Panc1 (cell line): Measurements from ENCODE around the gene PRC1. TPM values are rescaled to one million over a fixed set of nuclear protein-coding genes. Genes with fewer than 3 reads are reported as not detected.

Source experiments
- ATAC-seq: fragments of 200-7000 bp; cut with Tn5 transposase; 2 replicates; pipeline ENCODE4 v1.9.1; 2020; ENCODE audit warnings: mild to moderate bottlenecking, moderate library complexity
- BruUV-seq: library from RNA; stranded (reverse); fragments of 400-500 nt; replicated peaks from 2 replicates; lab custom pipeline; 2021; lab: Mats Ljungman, UMichigan
- CTCF ChIA-PET: fragments of 300-600 bp; sonication (Branson Sonifier 250); formaldehyde crosslinking; loops from one replicate; lab custom pipeline; 2022; ENCODE audit warnings: antibody characterized with exemption; lab: Charles Lee
- POLR2A ChIA-PET: fragments of 300-600 bp; sonication (Branson Sonifier 250); formaldehyde crosslinking; loops from one replicate; lab custom pipeline; 2022; ENCODE audit warnings: antibody characterized with exemption; lab: Charles Lee
- DNase-seq: peaks from one replicate; pipeline ENCODE4 v3.0.0-alpha.2; 2010; ENCODE audit warnings: low read depth, low spot score
- H3K27ac ChIP-seq: 2 replicates; pipeline ENCODE4 v1.5.1; 2011; ENCODE audit warnings: mild to moderate bottlenecking, low read length, inconsistent platforms
- H3K27me3 ChIP-seq: fragments of 200-500 bp; sonication (Bioruptor generic); 2 replicates; pipeline ENCODE4 v1.6.0; 2014; ENCODE audit warnings: low read length, inconsistent platforms; ENCODE audit not compliant: control insufficient read depth, insufficient read depth
- H3K36me3 ChIP-seq: fragments of 200-500 bp; sonication (Bioruptor generic); 2 replicates; pipeline ENCODE4 v1.5.1; 2014; ENCODE audit warnings: inconsistent platforms, mild to moderate bottlenecking, low read length, moderate library complexity; ENCODE audit not compliant: control insufficient read depth, insufficient read depth
- H3K4me1 ChIP-seq: 2 replicates; pipeline ENCODE4 v1.5.1; 2011; ENCODE audit warnings: inconsistent platforms, mild to moderate bottlenecking, low read length, moderate library complexity; ENCODE audit not compliant: control insufficient read depth, insufficient read depth
- H3K4me3 ChIP-seq, 2 experiments: 2 replicates each; pipeline ENCODE4 v1.5.1; 2011 to 2012; ENCODE audit warnings: low read depth in 2 of 2, low read length in 2 of 2, mild to moderate bottlenecking in 2 of 2, inconsistent platforms in 1 of 2, moderate library complexity in 1 of 2
- H3K9me3 ChIP-seq: fragments of 200-500 bp; sonication (Bioruptor generic); 2 replicates; pipeline ENCODE4 v1.5.1; 2014; ENCODE audit warnings: low read depth, mild to moderate bottlenecking, inconsistent platforms, low read length, moderate library complexity; ENCODE audit not compliant: control insufficient read depth, insufficient read depth
- POLR2AphosphoS5 ChIP-seq: IDR thresholded peaks from 2 replicates; pipeline ENCODE4 v1.6.1; 2012; ENCODE audit warnings: mild to moderate bottlenecking, low read depth, low read length, moderate library complexity
- SIN3A ChIP-seq: IDR thresholded peaks from 2 replicates; pipeline ENCODE4 v1.6.1; 2012; ENCODE audit warnings: low read depth, mild to moderate bottlenecking, low read length, moderate library complexity, borderline replicate concordance; ENCODE audit not compliant: insufficient read depth
- TCF7L2 ChIP-seq: IDR thresholded peaks from 2 replicates; pipeline ENCODE4 v1.6.1; 2011; ENCODE audit warnings: mild to moderate bottlenecking, low read depth, low read length, inconsistent platforms
- in situ Hi-C: cut with HindIII; loops from 2 replicates; pipeline ENCODE4 v1.10.0; 2016; ENCODE audit warnings: low sequenced_read_pairs, low pct_unique_long_range_greater_than_20kb
- intact Hi-C: fragments of 100-400 bp; cut with micrococcal nuclease; formaldehyde crosslinking; loops from one replicate; pipeline ENCODE4 v1.10.0; 2022; ENCODE audit not compliant: unreplicated experiment
- total RNA-seq: library from RNA; stranded (reverse); gene quantifications from one replicate; pipeline ENCODE4 v1.2.1, GENCODE V29; 2021; ENCODE audit not compliant: unreplicated experiment
- TF ChIP-seq, protein P1 (sequence below), 2 experiments: IDR thresholded peaks; 2 replicates each; pipeline ENCODE4 v1.6.1; 2011 to 2012; ENCODE audit warnings: low read depth in 2 of 2, control low read depth in 1 of 2, low read length in 1 of 2, mild to moderate bottlenecking in 1 of 2, moderate library complexity in 1 of 2; ENCODE audit not compliant: insufficient read depth in 1 of 2
- TF ChIP-seq, protein P2 (sequence below): fragments of 450-650 bp; IDR thresholded peaks from 2 replicates; pipeline ENCODE4 v1.5.1; 2017; ENCODE audit warnings: mild to moderate bottlenecking

PRC1 gene
- total RNA-seq, 1 experiment from 2014 or later: 228 TPM

DNA sequence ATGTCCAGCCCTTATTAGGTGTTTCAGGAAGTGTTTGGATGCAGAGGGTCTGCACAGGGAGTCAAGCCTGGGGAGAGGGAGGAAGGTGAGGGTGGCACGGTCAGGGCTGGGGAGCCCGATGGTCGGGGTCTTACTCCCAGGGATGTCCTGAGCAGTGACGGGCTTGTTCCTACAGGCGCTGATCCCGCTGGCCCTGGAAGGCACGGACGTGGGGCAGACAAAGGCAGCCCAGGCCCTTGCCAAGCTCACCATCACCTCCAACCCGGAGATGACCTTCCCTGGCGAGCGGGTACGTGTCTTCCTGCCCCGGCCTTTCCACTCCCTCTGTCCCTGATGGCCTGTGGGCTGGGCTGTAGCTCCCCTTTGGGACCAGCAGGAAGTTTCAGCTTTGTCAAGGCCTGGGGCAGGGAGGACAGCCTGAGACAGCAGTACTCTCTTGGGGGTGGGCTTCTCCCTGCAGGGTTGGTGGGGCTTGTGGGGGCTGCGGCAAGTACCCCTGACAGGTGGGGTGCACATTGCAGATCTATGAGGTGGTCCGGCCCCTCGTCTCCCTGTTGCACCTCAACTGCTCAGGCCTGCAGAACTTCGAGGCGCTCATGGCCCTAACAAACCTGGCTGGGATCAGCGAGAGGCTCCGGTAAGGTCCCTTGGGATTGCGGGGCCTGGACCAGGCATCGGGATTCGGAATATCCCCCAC, 44.2 kb downstream of the PRC1 start:
- ChIA-PET CTCF (no interaction called here), POLR2A (no interaction called here)
- H3K36me3 ChIP-seq: peaks cover 4% of the 10 kb centered on the region; the same call in 1 of the 2 replicates
- no peaks in the 10 kb centered on the region for H3K27me3 ChIP-seq
- intact Hi-C loops (no loop called here), in situ Hi-C loops (no loop called here)
- TF ChIP-seq, protein P1, sequence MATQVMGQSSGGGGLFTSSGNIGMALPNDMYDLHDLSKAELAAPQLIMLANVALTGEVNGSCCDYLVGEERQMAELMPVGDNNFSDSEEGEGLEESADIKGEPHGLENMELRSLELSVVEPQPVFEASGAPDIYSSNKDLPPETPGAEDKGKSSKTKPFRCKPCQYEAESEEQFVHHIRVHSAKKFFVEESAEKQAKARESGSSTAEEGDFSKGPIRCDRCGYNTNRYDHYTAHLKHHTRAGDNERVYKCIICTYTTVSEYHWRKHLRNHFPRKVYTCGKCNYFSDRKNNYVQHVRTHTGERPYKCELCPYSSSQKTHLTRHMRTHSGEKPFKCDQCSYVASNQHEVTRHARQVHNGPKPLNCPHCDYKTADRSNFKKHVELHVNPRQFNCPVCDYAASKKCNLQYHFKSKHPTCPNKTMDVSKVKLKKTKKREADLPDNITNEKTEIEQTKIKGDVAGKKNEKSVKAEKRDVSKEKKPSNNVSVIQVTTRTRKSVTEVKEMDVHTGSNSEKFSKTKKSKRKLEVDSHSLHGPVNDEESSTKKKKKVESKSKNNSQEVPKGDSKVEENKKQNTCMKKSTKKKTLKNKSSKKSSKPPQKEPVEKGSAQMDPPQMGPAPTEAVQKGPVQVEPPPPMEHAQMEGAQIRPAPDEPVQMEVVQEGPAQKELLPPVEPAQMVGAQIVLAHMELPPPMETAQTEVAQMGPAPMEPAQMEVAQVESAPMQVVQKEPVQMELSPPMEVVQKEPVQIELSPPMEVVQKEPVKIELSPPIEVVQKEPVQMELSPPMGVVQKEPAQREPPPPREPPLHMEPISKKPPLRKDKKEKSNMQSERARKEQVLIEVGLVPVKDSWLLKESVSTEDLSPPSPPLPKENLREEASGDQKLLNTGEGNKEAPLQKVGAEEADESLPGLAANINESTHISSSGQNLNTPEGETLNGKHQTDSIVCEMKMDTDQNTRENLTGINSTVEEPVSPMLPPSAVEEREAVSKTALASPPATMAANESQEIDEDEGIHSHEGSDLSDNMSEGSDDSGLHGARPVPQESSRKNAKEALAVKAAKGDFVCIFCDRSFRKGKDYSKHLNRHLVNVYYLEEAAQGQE (IDR thresholded peaks at IDR 0.05; ENCODE audit: insufficient read depth in 1 of 2, low read depth in 2 of 2, low read length in 1 of 2): no peak
- TF ChIP-seq POLR2AphosphoS5: no peak
- TF ChIP-seq, protein P2, sequence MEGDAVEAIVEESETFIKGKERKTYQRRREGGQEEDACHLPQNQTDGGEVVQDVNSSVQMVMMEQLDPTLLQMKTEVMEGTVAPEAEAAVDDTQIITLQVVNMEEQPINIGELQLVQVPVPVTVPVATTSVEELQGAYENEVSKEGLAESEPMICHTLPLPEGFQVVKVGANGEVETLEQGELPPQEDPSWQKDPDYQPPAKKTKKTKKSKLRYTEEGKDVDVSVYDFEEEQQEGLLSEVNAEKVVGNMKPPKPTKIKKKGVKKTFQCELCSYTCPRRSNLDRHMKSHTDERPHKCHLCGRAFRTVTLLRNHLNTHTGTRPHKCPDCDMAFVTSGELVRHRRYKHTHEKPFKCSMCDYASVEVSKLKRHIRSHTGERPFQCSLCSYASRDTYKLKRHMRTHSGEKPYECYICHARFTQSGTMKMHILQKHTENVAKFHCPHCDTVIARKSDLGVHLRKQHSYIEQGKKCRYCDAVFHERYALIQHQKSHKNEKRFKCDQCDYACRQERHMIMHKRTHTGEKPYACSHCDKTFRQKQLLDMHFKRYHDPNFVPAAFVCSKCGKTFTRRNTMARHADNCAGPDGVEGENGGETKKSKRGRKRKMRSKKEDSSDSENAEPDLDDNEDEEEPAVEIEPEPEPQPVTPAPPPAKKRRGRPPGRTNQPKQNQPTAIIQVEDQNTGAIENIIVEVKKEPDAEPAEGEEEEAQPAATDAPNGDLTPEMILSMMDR: no peak
- no peak for TF ChIP-seq SIN3A
- TF ChIP-seq TCF7L2: no peak
- H3K9me3 ChIP-seq: no peaks in the 10 kb centered on the region
- DNase-seq (no peak), ATAC-seq (no peak)
- peaks cover 8% of the 10 kb centered on the region for H3K4me1 ChIP-seq
- H3K4me3 ChIP-seq: no peak overlapping the region
- H3K27ac ChIP-seq: peak overlapping the region; percentile 27; the same call in 1 of the 2 replicates
- no TSS peak for BruUV-seq

- TF ChIP-seq, protein P1 (IDR thresholded peaks at IDR 0.05; ENCODE audit: insufficient read depth in 1 of 2, low read depth in 2 of 2, low read length in 1 of 2): no peak
- no peak for TF ChIP-seq SIN3A
- TF ChIP-seq POLR2AphosphoS5: no peak
- TF ChIP-seq, protein P2: no peak
- no peak for TF ChIP-seq TCF7L2
- Histone ChIP-seq H3K4me3 (no peak overlapping the region), H3K27ac (no peak overlapping the region), H3K27me3 (no peaks in the 10 kb centered on the region), H3K9me3 (no peaks in the 10 kb centered on the region), H3K36me3 (peaks cover 4% of the 10 kb centered on the region; the same call in 1 of the 2 replicates), H3K4me1 (peaks cover 6% of the 10 kb centered on the region)
- ATAC-seq (no peak), DNase-seq (no peak)
- POLR2A ChIA-PET: interaction anchor here (0.6 kb wide), 1 partner anchor 16 kb away, joined by 4 read pairs; the partner anchor contains the start of gene HDDC3
- intact Hi-C loops: no loop called here
- BruUV-seq: no TSS peak
- CTCF ChIA-PET: interaction anchor here (0.5 kb wide), 1 partner anchor 9 kb away, joined by 8 read pairs; no protein-coding TSS in a partner anchor
- in situ Hi-C loops: no loop called here
Measured at GRCh38 chr15:90948506-90948905, 45.8 kb downstream of the PRC1 start.
